Progenitor cell of endocrine pancreas (in vitro differentiated cells): Measurements from ENCODE around the gene TPST2. TPM values are rescaled to one million over a fixed set of nuclear protein-coding genes. Genes with fewer than 3 reads are reported as not detected.

Source experiments
- DNase-seq: peaks from one replicate; pipeline ENCODE4 v3.0.0; 2021; ENCODE audit warnings: low spot score; ENCODE audit not compliant: unreplicated experiment
- H3K27ac Mint-ChIP-seq: 2 replicates; pipeline ENCODE4 v1.8.0; 2021; ENCODE audit warnings: mild to moderate bottlenecking, moderate library complexity, mixed read lengths
- H3K27me3 Mint-ChIP-seq: 2 replicates; pipeline ENCODE4 v1.8.0; 2021; ENCODE audit warnings: mixed read lengths
- H3K36me3 Mint-ChIP-seq: 2 replicates; pipeline ENCODE4 v1.8.0; 2022; ENCODE audit warnings: mixed read lengths; ENCODE audit not compliant: insufficient read depth
- H3K4me1 Mint-ChIP-seq: 2 replicates; pipeline ENCODE4 v1.8.0; 2021; ENCODE audit warnings: low read depth, mixed read lengths
- H3K4me3 Mint-ChIP-seq: 2 replicates; pipeline ENCODE4 v1.8.0; 2021; ENCODE audit warnings: low read depth, mild to moderate bottlenecking, moderate library complexity, mixed read lengths
- H3K9me3 Mint-ChIP-seq: 2 replicates; pipeline ENCODE4 v1.8.0; 2021; ENCODE audit warnings: low read depth, mixed read lengths
- CTCF ChIP-seq: fragments of 200-600 bp; sonication (generic); IDR thresholded peaks from one replicate; pipeline ENCODE4 v1.5.0; 2021; ENCODE audit warnings: antibody characterized with exemption, mild to moderate bottlenecking; ENCODE audit not compliant: unreplicated experiment
- total RNA-seq: library from RNA; stranded (reverse); gene quantifications from 2 replicates; pipeline ENCODE4 v1.2.1, GENCODE V29; 2021

The TPST2 gene
- total RNA-seq, 1 donor from 2014 or later: 19.1 TPM

DNA sequence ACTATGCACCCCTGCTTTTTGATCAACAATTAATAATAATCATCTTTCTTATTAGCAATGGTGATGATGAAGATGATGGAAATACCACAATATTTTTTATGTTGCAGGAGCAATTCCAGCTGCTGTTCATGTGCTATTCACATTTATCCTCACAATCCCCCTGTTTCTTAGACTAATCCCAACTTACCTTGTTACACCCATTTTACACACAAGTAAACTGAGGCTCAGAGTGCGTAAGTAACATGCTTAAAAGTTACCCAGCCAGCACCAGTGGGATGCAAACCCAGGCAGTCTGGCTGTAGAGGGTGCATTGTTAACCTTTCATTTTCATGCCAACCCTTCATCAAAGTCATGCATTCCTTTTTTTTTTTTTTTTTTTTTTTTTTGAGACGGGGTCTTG lies 30.3 kb upstream of the TPST2 start:
- H3K27ac Mint-ChIP-seq: no peak overlapping the region
- H3K4me1 Mint-ChIP-seq: no peaks in the 10 kb centered on the region
- H3K27me3 Mint-ChIP-seq: peaks cover 38% of the 10 kb centered on the region
- TF ChIP-seq CTCF: no peak
- H3K9me3 Mint-ChIP-seq: no peaks in the 10 kb centered on the region
- DNase-seq: no peak
- no peak overlapping the region for H3K4me3 Mint-ChIP-seq
- H3K36me3 Mint-ChIP-seq: no peaks in the 10 kb centered on the region

- Mint-ChIP-seq H3K36me3 (no peaks in the 10 kb centered on the region), H3K27ac (no peak overlapping the region), H3K4me1 (no peaks in the 10 kb centered on the region), H3K4me3 (no peak overlapping the region), H3K9me3 (no peaks in the 10 kb centered on the region), H3K27me3 (peaks cover 41% of the 10 kb centered on the region)
- DNase-seq: no peak
- TF ChIP-seq CTCF: no peak
Measured at GRCh38 chr22:26619510-26619909, 29.6 kb upstream of the TPST2 start.

GRCh38 chr22:26618455-26618854 lies 28.5 kb upstream of the TPST2 start:
- TF ChIP-seq CTCF: no peak
- Mint-ChIP-seq H3K27me3 (peaks cover 52% of the 10 kb centered on the region), H3K27ac (no peak overlapping the region), H3K9me3 (no peaks in the 10 kb centered on the region), H3K36me3 (no peaks in the 10 kb centered on the region), H3K4me1 (no peaks in the 10 kb centered on the region), H3K4me3 (no peak overlapping the region)
- no peak for DNase-seq

DNA sequence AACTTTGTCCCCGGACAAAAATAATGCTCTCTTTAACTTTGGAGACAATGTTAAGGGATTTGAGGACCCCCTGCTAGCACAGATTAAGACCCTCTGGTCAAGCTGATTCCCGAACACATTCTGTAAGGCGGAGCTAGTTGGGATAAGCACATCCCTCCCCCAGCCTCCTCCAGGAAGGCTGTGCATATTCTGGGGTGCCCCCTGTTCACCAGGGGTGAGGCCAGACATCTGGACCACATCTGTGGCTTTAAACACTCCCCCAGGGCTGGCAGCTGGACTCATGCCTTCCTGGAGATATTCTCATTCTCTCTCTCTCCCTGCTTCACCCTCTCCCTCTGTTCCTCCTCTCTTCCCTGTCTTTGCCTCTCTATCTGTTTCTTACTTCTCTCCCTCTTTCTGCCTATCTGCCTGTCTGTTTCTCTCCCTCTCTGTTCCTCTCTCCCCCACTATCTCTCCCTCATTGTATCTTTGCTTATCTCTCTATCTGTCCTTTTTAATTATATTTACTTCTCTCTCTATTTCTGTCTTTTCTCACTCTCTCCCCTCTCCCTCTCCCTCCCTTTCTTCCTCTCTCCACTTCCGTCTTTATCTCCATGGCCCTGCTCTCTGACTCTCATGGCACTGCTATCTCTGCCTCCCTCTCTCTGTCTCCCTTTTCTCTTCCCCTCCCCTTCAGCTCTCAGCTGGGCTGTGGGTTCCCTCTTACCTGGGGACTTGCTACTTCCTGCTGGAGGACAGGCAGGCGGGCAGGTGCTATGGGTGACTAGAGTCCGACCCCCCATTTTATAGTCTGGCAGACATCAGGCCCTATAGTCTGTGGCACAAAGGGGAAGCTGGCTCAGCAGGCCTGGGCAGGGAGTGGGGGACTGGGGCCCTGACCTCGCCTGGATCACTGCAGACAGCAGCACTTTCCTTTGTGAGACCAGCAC lies 27.6 kb upstream of the TPST2 start, which contains the start of gene CRYBB1:
Gene CRYBB1, minus strand, starts transcription at position 757 of the 929 bp plus-strand sequence. CDS start 1,708 bp downstream, outside the sequence.
- H3K9me3 Mint-ChIP-seq: no peaks in the 10 kb centered on the region
- peaks cover 56% of the 10 kb centered on the region for H3K27me3 Mint-ChIP-seq
- no peak within 1 kb of the TSS for H3K27ac Mint-ChIP-seq
- TF ChIP-seq CTCF: no peak
- H3K4me3 Mint-ChIP-seq: no peak within 1 kb of the TSS
- H3K4me1 Mint-ChIP-seq: no peaks in the 10 kb centered on the region
- DNase-seq: no peak
- H3K36me3 Mint-ChIP-seq: no peaks in the 10 kb centered on the region

GRCh38 chr22:26616650-26617049 lies 26.7 kb upstream of the TPST2 start:
- Mint-ChIP-seq H3K36me3 (no peaks in the 10 kb centered on the region), H3K4me1 (no peaks in the 10 kb centered on the region), H3K9me3 (no peaks in the 10 kb centered on the region), H3K27me3 (peaks cover 53% of the 10 kb centered on the region), H3K27ac (no peak overlapping the region), H3K4me3 (no peak overlapping the region)
- TF ChIP-seq CTCF: no peak
- DNase-seq: no peak
